NCI-H82 treated with DMSO at 0.1 percent for 48 hours (cell line): ENCODE measurements around the gene RBM7.

Experiments
- DNase-seq: peaks from one replicate; lab custom pipeline; 2025; ENCODE audit not compliant: unreplicated experiment; lab: John Stamatoyannopoulos, UW

The RBM7 gene

DNA sequence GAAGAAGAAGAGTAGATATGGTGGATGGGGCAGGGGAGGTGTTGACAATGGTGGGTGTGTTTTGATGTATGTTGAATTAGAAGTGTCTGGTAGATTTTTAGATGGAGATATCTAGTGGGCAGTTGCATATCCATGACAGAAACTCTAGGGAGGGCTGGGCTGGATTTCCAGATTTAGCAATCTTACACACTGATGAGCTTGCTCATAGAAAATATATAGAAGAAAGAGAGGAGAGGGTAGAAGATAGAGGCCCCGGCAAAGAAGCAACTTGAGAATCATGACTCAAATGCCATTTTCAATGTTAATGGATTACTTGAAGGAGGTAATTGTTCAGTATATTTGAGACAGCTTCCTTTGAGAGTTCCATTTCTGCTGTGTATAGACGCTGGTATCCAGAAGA, 47.0 kb downstream of the RBM7 start:
- DNase-seq = no peak

DNA sequence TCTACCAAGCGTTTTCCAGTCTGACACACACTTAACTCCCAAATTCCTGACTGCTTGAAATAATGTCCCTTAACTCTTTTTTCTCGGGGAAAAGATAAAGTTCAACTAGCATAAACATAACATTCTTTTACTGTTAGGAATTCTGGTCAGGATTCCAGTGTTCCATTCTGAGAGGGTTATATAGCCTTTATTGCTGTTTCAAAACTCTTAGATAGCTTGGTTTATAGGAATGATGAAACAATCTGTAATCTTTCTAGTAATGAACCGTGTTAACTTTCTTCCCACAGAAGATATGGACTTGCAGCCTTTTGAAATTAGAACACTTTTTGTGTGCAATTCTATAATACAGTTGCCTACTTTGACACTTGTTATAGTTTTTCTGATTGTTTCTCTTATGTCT, 47.4 kb downstream of the RBM7 start:
- DNase-seq = no peak

DNA sequence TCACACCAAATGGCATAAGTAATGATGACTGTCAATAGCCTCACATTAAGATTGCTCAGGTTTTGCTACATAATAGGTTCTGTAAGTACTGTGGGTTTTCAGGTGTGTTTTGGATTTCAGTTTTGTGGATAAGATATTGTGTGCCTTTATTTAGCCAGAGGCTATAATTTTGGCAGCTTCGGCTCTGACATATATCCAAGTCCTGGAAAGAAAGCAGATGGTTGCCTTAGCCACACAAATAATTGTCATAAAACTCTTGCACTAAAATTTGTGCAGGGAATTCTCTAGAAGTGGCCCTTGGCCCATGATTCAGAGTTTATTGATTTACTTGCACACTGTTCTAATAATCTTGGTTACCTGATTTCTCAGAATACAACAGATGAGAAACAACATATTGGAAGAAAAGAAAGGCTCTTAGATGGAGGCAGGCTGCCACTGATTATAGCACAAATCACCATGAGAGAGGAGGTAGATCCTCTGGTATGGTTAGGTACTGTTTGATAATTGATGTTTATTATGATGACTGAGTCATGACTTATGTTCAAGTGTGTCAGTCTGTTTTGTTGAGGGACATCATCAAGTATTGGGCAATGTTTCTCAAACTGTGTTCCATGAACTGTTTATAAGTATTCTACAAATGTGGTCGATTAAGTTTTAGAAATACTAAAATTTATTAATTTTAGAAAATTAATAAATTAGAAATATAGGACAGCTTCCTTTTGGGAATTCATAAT, 48.5 kb downstream of the RBM7 start:
- DNase-seq = no peak

DNA sequence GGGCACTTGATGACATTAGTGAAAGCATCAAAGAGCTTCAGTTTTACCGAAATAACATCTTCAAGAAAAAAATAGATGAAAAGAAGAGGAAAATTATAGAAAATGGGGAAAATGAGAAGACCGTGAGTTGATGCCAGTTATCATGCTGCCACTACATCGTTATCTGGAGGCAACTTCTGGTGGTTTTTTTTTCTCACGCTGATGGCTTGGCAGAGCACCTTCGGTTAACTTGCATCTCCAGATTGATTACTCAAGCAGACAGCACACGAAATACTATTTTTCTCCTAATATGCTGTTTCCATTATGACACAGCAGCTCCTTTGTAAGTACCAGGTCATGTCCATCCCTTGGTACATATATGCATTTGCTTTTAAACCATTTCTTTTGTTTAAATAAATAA, 49.4 kb downstream of the RBM7 start:
- no peak for DNase-seq

DNA sequence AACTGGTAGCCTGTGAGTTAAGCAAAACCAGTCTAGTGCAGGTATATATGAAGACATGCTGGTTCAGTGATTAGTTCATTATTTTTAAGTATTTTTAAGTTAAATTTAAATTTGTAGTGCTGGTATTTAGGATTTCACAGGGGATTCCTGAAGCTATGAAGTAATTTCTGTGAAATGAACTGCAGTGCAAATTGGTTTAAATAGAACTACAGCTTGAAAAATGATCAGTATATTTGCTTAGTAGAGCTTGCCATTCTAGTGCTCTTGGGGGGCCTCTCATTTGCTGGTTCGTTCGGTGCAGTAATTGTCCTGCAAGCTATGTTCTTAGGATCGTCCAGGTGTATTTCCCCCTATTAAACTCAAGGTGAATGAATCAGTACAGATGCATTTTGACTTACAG, 51.9 kb downstream of the RBM7 start:
- no peak for DNase-seq
